Left ventricle myocardium superior (tissue), 1 donor: Measurements from ENCODE around the gene TCTA. TPM values are rescaled to one million over a fixed set of nuclear protein-coding genes. Genes with fewer than 3 reads are reported as not detected.
"Not testable (repeated sequence)": the region's sequence is repeated elsewhere in the genome, so short reads cannot be mapped to it uniquely, and the experiment has no call there.

ENCODE experiments used
- ATAC-seq: fragments of 200-7000 bp; cut with Tn5 transposase; one replicate; pipeline ENCODE4 v1.9.1; 2020; ENCODE audit warnings: mild to moderate bottlenecking, moderate library complexity
- DNase-seq: peaks from one replicate; pipeline ENCODE4 v3.0.0-alpha.2; 2020
- intact Hi-C: fragments of 100-400 bp; cut with micrococcal nuclease; formaldehyde crosslinking; loops from one replicate; pipeline ENCODE4 v1.11.0; 2022
- long read RNA-seq: library from polyadenylated mRNA; unstranded; transcript quantifications from one replicate; pipeline ENCODE4 v2.0.0, GENCODE V29; 2021
- total RNA-seq: library from RNA; stranded (reverse); fragmentation: NEBNext Ultra II Directional; extraction: Animal tissue kit (Norgen Biotek cat#: 25700); gene quantifications from one replicate; pipeline ENCODE4 v1.2.1, GENCODE V29; 2021
- donor health status: DM: no; HTN: yes; CAD: no; lungs with severe emphysema.

The TCTA gene, protein sequence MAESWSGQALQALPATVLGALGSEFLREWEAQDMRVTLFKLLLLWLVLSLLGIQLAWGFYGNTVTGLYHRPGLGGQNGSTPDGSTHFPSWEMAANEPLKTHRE
- total RNA-seq, result 14.9 TPM
- long read RNA-seq, transcript TCTA-201 (3 exons, 2,146 nt), result major isoform, 7 of 10 reads
- long read RNA-seq, partial matches to known transcripts, result 0 of 10 reads
- long read RNA-seq, other reads (novel, unspliced or antisense), result 1 of 10 reads

DNA sequence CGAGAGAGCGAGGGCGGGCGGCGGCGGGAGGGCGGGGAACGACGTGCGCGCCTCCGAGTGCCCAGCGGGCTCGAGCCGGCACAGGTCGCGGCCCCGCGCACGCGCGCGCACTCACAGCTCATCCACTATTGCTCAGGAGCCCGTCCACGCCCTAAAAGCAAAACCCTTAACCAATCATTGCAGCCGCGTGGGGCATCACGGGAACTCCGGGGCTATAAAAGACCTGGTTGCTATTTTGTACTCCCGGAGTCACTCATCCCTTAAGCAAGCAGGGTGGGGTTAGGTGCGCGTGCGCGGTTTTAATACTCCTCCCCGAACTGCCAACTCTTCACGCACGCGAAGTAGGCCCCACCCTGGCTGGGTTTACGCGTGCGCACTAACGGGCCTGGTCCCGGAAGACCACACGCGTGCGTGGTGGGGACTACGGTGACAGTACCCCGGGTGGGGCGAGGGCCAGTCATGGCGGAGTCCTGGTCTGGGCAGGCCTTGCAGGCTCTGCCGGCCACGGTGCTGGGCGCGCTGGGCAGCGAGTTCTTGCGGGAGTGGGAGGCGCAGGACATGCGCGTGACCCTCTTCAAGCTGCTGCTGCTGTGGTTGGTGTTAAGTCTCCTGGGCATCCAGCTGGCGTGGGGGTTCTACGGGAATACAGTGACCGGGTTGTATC lies at the start of gene TCTA, which contains the start of gene RHOA:
Gene TCTA (plus strand): TSS at position 456 of the 664 bp plus-strand sequence. CDS start 4 bp downstream, at position 460.
Gene RHOA (minus strand): TSS at position 9 of the 664 bp plus-strand sequence. CDS start 36,387 bp downstream, outside the sequence.
- intact Hi-C loops, result no loop called here

DNA sequence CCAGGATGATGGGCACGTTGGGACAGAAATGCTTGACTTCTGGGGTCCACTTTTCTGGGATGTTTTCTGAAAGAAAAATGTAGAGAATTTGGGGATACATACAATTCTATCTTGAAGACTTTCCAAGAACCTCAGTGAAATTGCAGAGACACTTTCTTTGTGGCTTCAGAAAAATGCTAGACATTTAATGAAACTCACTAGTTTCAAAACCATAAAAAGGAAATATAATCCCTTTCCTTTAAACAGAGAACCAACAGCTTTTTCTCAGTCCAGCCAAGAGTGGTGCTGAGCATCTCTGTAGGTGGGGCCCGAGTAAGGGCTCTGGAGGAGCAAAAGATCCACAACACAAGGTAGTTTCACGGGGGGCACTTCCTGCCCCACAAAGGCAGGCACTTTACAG lies 49.7 kb upstream of the TCTA start:
- intact Hi-C loops, result no loop called here
- ATAC-seq (no peak), DNase-seq (no peak)

More for the DNA sequence above, at the start of gene TCTA, which contains the start of gene RHOA:
- DNase-seq (peak; percentile 100), ATAC-seq (peak; percentile 95)

DNA sequence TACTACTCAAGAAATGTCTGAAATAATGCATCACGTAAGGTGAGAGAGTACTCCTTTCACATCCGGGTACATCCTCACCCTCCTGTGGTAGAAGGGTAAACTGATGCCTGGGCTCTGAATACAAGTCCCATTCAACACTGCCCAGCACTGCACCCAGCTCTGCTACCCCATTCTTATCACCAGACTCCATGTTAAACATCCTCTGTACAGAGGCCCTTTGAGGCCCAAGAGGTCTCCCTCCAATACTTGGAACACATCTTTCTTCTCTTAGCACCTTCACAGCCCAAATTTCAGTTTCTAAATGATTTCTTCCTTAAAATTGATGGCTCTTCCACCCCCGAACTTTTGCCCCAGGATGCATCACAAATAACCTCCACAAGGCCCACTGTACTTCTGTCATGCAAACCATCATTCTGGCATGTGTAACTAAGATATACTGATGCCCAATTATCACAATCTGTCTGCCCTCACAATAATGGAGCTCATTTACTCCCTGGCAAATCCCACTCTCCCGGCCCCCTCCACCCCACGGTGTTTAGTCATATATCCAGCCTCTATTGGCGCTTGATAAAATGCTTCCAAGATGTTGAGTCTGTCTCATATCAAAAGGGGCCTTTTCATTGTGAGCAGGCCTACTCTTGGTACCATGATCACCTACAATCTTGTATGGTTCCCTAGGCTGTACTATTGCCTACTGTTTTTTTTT lies 41.5 kb upstream of the TCTA start:
- intact Hi-C loops, result no loop called here
- DNase-seq (no peak), ATAC-seq (peak; percentile 18)

GRCh38 chr3:49371946-49372345 lies 40.3 kb upstream of the TCTA start:
- no peak for ATAC-seq
- intact Hi-C loops, result no loop called here

GRCh38 chr3:49377483-49377882 lies 34.7 kb upstream of the TCTA start:
- no peak for ATAC-seq
- intact Hi-C loops, result no loop called here
- DNase-seq, result no peak

More at GRCh38 chr3:49371946-49372345, 40.3 kb upstream of the TCTA start:
- no peak for DNase-seq

- intact Hi-C loops, result no loop called here
- ATAC-seq, result peak; percentile 75
- DNase-seq, result peak; percentile 37
Observed at GRCh38 chr3:49378249-49378895, 33.9 kb upstream of the TCTA start.

GRCh38 chr3:49383387-49383786 lies 28.8 kb upstream of the TCTA start:
- no peak for ATAC-seq
- intact Hi-C loops, result no loop called here
- DNase-seq, result no peak

DNA sequence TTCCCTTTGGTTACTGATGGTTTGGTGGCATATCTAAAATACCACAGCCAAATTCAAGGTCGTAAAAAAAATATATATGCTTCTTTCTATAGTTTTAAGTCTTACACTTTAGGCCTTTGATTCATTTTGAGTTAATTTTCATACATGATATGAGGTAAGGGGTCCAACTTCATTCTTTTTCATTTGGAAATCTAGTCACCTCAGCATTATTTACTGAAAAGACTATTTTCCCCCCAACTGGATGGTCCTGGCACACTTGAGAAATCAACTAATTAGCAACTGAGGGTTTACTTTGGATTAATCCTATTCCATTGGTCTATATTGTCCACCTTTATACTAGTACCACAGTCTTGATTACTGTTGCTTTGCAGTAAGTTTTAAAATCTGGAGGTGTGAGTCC lies 26.6 kb upstream of the TCTA start:
- DNase-seq (no peak), ATAC-seq (no peak)
- intact Hi-C loops, result no loop called here

DNA sequence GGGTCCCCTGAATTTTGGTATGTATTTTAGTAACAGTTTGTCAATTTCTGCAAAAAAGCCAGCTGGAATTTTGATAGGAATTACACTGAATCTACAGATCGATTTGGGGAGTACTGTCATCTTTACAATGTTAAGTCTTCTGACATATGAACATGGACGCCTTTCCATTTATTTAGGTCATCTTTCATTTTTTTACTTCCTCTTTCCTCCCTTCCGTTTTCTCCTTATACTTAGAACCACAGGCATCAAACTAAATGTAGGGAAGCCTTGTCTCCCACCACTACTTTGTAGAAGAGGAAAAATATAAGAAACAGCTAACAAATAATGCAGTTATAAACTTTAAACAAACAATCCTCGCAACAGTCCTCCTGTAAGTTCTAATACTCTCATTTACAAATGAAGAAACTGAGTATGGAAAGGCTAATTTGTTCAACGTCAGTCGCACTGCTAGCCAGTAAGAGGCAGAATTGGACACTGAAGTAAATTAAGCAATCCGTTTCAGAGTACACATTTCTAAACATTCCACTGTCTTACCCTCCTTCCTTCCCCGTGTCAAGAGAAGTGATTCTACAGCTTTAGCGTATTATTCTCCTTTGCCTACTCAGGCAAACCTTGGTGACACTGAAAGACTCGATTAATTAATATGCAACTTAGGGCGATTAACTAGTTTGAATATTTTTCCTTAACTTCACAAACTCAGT lies 26.0 kb upstream of the TCTA start:
- intact Hi-C loops, result no loop called here
- ATAC-seq (no peak), DNase-seq (no peak)

GRCh38 chr3:49387721-49388120 lies 24.5 kb upstream of the TCTA start:
- intact Hi-C loops, result no loop called here
- DNase-seq, result no peak
- ATAC-seq, result no peak

- intact Hi-C loops, result no loop called here
- DNase-seq, result no peak
- no peak for ATAC-seq
Observed at GRCh38 chr3:49388289-49388820, 23.9 kb upstream of the TCTA start.

DNA sequence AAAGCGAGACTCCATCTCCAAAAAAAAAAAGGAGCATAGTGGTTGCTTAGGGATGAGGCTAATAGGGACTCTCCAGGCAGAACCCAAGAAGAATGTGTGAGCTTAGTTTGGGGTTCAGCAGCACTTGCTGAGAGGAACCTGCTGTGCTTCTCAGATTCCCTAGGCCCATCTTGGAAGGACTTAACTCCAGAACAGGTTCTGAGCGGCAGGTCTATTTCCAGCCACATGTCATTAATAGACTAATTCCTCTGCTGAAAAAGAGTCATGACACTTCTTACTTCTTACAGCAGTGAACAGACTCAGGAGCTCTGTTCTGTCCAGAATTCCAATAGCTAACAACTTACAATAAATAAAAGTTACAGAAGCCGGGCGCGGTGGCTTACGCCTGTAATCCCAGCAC lies 22.9 kb upstream of the TCTA start:
- DNase-seq, result no peak
- ATAC-seq, result no peak
- intact Hi-C loops, result no loop called here

DNA sequence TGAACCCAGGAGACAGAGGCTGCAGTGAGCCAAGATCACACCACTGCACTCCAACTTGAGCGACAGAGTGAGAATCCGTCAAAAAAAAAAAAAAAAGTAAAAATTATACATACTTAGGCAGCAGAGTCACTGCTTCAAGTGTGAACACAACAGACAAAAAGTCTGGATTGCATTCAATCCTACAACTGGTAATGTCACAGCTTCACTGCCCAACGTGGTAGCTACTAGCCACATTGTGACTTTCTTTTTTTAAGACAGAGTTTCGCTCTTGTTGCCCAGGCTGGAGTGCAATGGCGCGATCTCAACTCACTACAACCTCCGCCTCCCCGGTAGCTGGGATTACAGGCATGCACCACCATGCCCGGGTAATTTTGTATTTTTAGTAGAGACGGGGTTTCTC lies 20.9 kb upstream of the TCTA start:
- intact Hi-C loops, DNase-seq, ATAC-seq: not testable (repeated sequence)

- DNase-seq, result no peak
- intact Hi-C loops, result no loop called here
- peak; percentile 69 for ATAC-seq
Observed at GRCh38 chr3:49397470-49397869, 14.8 kb upstream of the TCTA start.

GRCh38 chr3:49399461-49399860 lies 12.8 kb upstream of the TCTA start:
- intact Hi-C loops, result no loop called here

GRCh38 chr3:49401766-49402165 lies 10.5 kb upstream of the TCTA start:
- intact Hi-C loops, result no loop called here
- ATAC-seq (no peak), DNase-seq (no peak)

More at GRCh38 chr3:49399461-49399860, 12.8 kb upstream of the TCTA start:
- ATAC-seq, result no peak
- DNase-seq, result no peak

DNA sequence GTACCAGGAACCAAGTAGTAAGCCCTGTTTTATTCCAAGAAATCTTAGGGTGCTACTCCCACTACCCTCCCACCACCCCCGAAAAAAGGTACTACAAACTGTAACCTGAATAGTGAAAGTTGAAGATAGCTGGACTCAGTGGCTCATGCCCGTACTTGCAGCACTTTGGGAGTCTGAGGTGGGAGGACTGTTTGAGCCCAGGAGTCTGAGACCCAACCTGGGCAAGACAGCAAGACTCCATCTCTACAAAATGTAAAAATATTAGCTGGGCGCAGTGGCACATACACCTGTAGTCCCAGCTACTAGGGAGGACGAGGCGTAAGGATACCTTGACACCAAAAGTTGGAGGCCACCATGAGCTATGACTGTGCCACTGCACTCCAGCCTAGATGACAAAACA lies 8.3 kb upstream of the TCTA start:
- intact Hi-C loops, result no loop called here
- ATAC-seq, result no peak
- no peak for DNase-seq

GRCh38 chr3:49405570-49405969 lies 6.7 kb upstream of the TCTA start:
- DNase-seq, intact Hi-C loops: not testable (repeated sequence)
- peak; percentile 14 for ATAC-seq
